Adrenal gland (tissue), 5 donors: Measurements from ENCODE around the gene FTL.

Experiments
- POLR2A ChIP-seq, 2 donors: fragments of 450-650 bp; IDR thresholded peaks; one replicate each; pipeline ENCODE4 v1.6.1; 2017; ENCODE audit warnings: antibody characterized with exemption in 2 of 2, mild to moderate bottlenecking in 2 of 2, moderate library complexity in 1 of 2
- TF ChIP-seq, protein P1 (sequence below), 6 experiments: fragments of 450-650 bp in 4 of 6; fragments of 200-600 bp in 2 of 6; sonication (generic) in 1 of 6; IDR thresholded peaks; 1 replicate in 5 of 6; 2 replicates in 1 of 6; pipeline versions ENCODE4 v1.5.1 to v1.8.0; 2016 to 2021; ENCODE audit warnings: antibody characterized with exemption in 6 of 6, mild to moderate bottlenecking in 2 of 6, moderate library complexity in 1 of 6
- donor health status: DM: no; HTN: no; CAD: no.

DNA sequence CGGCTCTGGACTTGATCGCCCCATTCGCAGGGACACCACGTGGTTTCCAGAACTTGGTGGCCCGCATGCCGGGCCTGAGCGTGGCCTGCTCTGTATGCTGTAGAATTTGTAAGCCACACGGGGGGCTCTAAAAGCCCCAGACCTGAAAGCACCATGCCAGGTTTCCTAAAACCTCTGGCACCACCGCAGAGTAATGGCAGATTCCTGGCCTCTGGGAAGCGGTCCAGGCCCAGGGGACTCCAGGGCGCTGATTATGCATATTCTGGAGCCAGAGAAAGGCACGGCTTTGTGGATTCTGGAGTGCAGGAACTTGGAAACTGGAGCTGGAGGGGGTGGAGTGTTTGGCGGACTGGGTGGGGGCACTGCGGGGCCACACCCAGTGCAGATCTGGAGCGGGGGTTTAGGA lies 3.7 kb downstream of the FTL start:
- TF ChIP-seq, protein P1, sequence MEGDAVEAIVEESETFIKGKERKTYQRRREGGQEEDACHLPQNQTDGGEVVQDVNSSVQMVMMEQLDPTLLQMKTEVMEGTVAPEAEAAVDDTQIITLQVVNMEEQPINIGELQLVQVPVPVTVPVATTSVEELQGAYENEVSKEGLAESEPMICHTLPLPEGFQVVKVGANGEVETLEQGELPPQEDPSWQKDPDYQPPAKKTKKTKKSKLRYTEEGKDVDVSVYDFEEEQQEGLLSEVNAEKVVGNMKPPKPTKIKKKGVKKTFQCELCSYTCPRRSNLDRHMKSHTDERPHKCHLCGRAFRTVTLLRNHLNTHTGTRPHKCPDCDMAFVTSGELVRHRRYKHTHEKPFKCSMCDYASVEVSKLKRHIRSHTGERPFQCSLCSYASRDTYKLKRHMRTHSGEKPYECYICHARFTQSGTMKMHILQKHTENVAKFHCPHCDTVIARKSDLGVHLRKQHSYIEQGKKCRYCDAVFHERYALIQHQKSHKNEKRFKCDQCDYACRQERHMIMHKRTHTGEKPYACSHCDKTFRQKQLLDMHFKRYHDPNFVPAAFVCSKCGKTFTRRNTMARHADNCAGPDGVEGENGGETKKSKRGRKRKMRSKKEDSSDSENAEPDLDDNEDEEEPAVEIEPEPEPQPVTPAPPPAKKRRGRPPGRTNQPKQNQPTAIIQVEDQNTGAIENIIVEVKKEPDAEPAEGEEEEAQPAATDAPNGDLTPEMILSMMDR (IDR thresholded peaks at IDR 0.05): no peak
- no peak for TF ChIP-seq POLR2A (IDR thresholded peaks at IDR 0.05)
